ENCODE data around the gene CABCOCO1.

DNA sequence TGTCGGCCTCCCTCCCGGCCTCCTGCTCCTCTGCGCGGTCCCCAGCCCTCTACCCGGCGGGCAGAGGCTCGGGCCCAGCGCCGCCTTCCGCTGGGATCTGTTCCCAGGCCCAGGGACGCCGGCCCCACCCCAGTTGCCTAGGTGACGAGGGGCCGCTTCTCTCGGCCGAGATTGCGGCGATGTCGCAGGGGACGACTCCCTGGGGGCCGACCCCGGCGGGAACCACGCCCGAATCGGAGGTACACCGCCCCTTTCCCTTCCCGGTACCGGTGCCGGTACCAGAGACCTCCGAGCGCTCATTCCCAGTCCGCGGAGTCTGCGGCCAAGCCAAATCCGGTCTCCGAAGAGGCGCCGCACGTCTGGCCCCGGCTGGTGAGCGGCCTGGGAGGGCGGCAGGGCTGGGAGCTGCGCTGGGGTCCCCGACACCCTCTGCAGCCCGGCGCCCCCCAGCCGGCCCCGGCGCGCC, at the start of gene CABCOCO1:
- TF ChIP-seq, protein P1, sequence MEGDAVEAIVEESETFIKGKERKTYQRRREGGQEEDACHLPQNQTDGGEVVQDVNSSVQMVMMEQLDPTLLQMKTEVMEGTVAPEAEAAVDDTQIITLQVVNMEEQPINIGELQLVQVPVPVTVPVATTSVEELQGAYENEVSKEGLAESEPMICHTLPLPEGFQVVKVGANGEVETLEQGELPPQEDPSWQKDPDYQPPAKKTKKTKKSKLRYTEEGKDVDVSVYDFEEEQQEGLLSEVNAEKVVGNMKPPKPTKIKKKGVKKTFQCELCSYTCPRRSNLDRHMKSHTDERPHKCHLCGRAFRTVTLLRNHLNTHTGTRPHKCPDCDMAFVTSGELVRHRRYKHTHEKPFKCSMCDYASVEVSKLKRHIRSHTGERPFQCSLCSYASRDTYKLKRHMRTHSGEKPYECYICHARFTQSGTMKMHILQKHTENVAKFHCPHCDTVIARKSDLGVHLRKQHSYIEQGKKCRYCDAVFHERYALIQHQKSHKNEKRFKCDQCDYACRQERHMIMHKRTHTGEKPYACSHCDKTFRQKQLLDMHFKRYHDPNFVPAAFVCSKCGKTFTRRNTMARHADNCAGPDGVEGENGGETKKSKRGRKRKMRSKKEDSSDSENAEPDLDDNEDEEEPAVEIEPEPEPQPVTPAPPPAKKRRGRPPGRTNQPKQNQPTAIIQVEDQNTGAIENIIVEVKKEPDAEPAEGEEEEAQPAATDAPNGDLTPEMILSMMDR (IDR thresholded peaks at IDR 0.05; ENCODE audit: borderline replicate concordance, extremely low read depth, low read length, poor library complexity, severe bottlenecking) = no peak
- TF ChIP-seq EZH2 (IDR thresholded peaks at IDR 0.05; ENCODE audit: borderline replicate concordance, low read depth, low read length, severe bottlenecking) = no peak

Measured in DND-41 (cell line).